K562 (cell line): ENCODE data around the gene GLOD4. TPM values are rescaled to one million over a fixed set of nuclear protein-coding genes. Genes with fewer than 3 reads are reported as not detected.

Experiments used
- ATAC-seq: fragments of 200-7000 bp; cut with Tn5 transposase; 3 replicates; pipeline ENCODE4 v1.9.1; 2020; ENCODE audit warnings: moderate library complexity
- BruUV-seq: library from RNA; stranded (reverse); fragments of 400-500 nt; replicated peaks from 2 replicates; lab custom pipeline; 2021; lab: Mats Ljungman, UMichigan
- CTCF ChIA-PET: fragments of 300-600 bp; formaldehyde crosslinking; extraction: SDS; loops from one replicate; lab custom pipeline; 2021; ENCODE audit warnings: low intra/inter-chr PET ratio; lab: Yijun Ruan, JAX
- POLR2A ChIA-PET: fragments of 300-600, 350-650 bp; sonication (Branson Sonifier 250); formaldehyde crosslinking; extraction: SDS; loops from one replicate; lab custom pipeline; 2021; ENCODE audit warnings: antibody characterized with exemption, inconsistent platforms; lab: Yijun Ruan, JAX
- DNase-seq, 4 experiments: peaks; one replicate each; pipeline versions ENCODE4 v3.0.0 to v3.0.0-alpha.2; 2011 to 2018; ENCODE audit warnings: low spot score in 3 of 4, mixed read lengths in 3 of 4; ENCODE audit errors: extremely low read depth in 1 of 4
- FAIRE-seq: peaks from 2 replicates; lab custom pipeline; 2011; peaks lifted over from hg19 to GRCh38; lab: Jason Lieb, UNC
- H2AFZ ChIP-seq: 2 replicates; pipeline ENCODE4 v1.6.0; 2011; ENCODE audit warnings: low read depth, low read length, control low read depth, inconsistent platforms
- H3K27ac ChIP-seq: fragments of 200-600 bp; 3 replicates; pipeline ENCODE4 v1.8.0; 2011; ENCODE audit warnings: low read depth, mild to moderate bottlenecking, control low read depth, inconsistent platforms, low read length, moderate library complexity, mixed read lengths; ENCODE audit errors: extremely low read depth
- H3K27me3 ChIP-seq, 2 experiments: fragments of 300-600 bp in 1 of 2; 2 replicates in 1 of 2; 3 replicates in 1 of 2; pipeline versions ENCODE4 v1.6.0 to v1.8.0; 2011; ENCODE audit warnings: inconsistent platforms in 2 of 2, low read length in 2 of 2, mild to moderate bottlenecking in 1 of 2, mixed read lengths in 1 of 2, moderate library complexity in 1 of 2; ENCODE audit not compliant: control insufficient read depth in 2 of 2, insufficient read depth in 2 of 2
- H3K36me3 ChIP-seq: fragments of 300-600 bp; 3 replicates; pipeline ENCODE4 v1.8.0; 2011; ENCODE audit warnings: mild to moderate bottlenecking, low read length, inconsistent platforms; ENCODE audit not compliant: control insufficient read depth, insufficient read depth
- H3K4me1 ChIP-seq, 2 experiments: fragments of 200-600 bp in 1 of 2; replicated peaks in 1 of 2; 2 replicates in 1 of 2; 3 replicates in 1 of 2; pipeline versions ENCODE4 v1.5.1 to v1.8.0; 2011; ENCODE audit warnings: inconsistent platforms in 2 of 2, low read length in 2 of 2, mild to moderate bottlenecking in 1 of 2, mixed read lengths in 1 of 2, moderate library complexity in 1 of 2; ENCODE audit not compliant: control insufficient read depth in 2 of 2, insufficient read depth in 2 of 2
- H3K4me2 ChIP-seq: 2 replicates; pipeline ENCODE4 v1.6.1; 2011; ENCODE audit warnings: low read length, control low read depth, inconsistent platforms, mixed read lengths; ENCODE audit not compliant: insufficient read depth
- H3K4me3 ChIP-seq: fragments of 200-600 bp; sonication (generic), shearing (Covaris generic); 2 replicates; pipeline ENCODE4 v1.5.1; 2016; ENCODE audit warnings: control low read depth, inconsistent platforms
- H3K79me2 ChIP-seq: fragments of 200-600 bp; 3 replicates; pipeline ENCODE4 v1.8.0; 2011; ENCODE audit warnings: low read length, inconsistent platforms; ENCODE audit not compliant: control insufficient read depth, insufficient read depth
- H3K9ac ChIP-seq, 2 experiments: 2 replicates each; pipeline versions ENCODE4 v1.6.0 to v1.6.1; 2011; ENCODE audit warnings: low read depth in 2 of 2, low read length in 2 of 2, control low read depth in 1 of 2, inconsistent platforms in 1 of 2, mild to moderate bottlenecking in 1 of 2, mixed read lengths in 1 of 2; ENCODE audit not compliant: insufficient read depth in 1 of 2
- H3K9me1 ChIP-seq: one replicate; pipeline ENCODE4 v1.6.0; 2011; ENCODE audit warnings: inconsistent platforms, mild to moderate bottlenecking, low read length, moderate library complexity; ENCODE audit not compliant: control insufficient read depth, insufficient read depth
- H3K9me3 ChIP-seq: replicated peaks from 2 replicates; pipeline ENCODE4 v1.5.1; 2011; ENCODE audit warnings: low read depth, low read length, inconsistent platforms; ENCODE audit not compliant: control insufficient read depth, insufficient read depth
- H4K20me1 ChIP-seq: replicated peaks from 2 replicates; pipeline ENCODE4 v1.6.1; 2011; ENCODE audit warnings: low read length, inconsistent platforms, mixed read lengths; ENCODE audit not compliant: control insufficient read depth, insufficient read depth
- DLX4 ChIP-seq: fragments of 250-450 bp; sonication (Bioruptor Pico); IDR thresholded peaks from 2 replicates; pipeline ENCODE4 v1.6.1; 2021; ENCODE audit warnings: mild to moderate bottlenecking
- E4F1 ChIP-seq: fragments of 250-450 bp; sonication (Bioruptor Pico); IDR thresholded peaks from 2 replicates; pipeline ENCODE4 v1.5.0; 2021; ENCODE audit warnings: mild to moderate bottlenecking, borderline replicate concordance
- ESRRB ChIP-seq: fragments of 250-450 bp; sonication (Bioruptor Pico); IDR thresholded peaks from 2 replicates; pipeline ENCODE4 v1.5.0; 2020; ENCODE audit warnings: mild to moderate bottlenecking, moderate library complexity, borderline replicate concordance
- EZH2 ChIP-seq: IDR thresholded peaks from 2 replicates; pipeline ENCODE4 v1.6.1; 2012; ENCODE audit warnings: low read depth, mild to moderate bottlenecking, inconsistent platforms, low read length, borderline replicate concordance
- HDAC8 ChIP-seq: fragments of 450-650 bp; IDR thresholded peaks from 2 replicates; pipeline ENCODE4 v1.6.1; 2016; ENCODE audit warnings: mild to moderate bottlenecking, missing genetic modification characterization, moderate library complexity, missing compliant biosample characterization
- NR3C1 ChIP-seq: sonication (generic); formaldehyde crosslinking; IDR thresholded peaks from 2 replicates; pipeline ENCODE4 v1.8.1; 2022; ENCODE audit warnings: missing genetic modification reagents
- RBM34 ChIP-seq: fragments of 200-400 bp; formaldehyde crosslinking; IDR thresholded peaks from 2 replicates; pipeline ENCODE4 v1.6.1; 2018; ENCODE audit warnings: low read length, borderline replicate concordance; ENCODE audit not compliant: insufficient read depth
- SRSF1 ChIP-seq: fragments of 200-400 bp; formaldehyde crosslinking; IDR thresholded peaks from 2 replicates; pipeline ENCODE4 v1.6.1; 2017; ENCODE audit warnings: mild to moderate bottlenecking, low read depth, low read length, moderate library complexity
- TCFL5 ChIP-seq: fragments of 250-450 bp; sonication (Bioruptor Pico); conservative IDR thresholded peaks from 2 replicates; pipeline ENCODE4 v1.6.1; 2021; ENCODE audit warnings: mild to moderate bottlenecking, moderate library complexity, matching md5 sums
- TEAD1 ChIP-seq, 2 experiments: fragments of 450-650 bp in 1 of 2; sonication (generic) in 1 of 2; formaldehyde crosslinking; IDR thresholded peaks; 2 replicates each; pipeline versions ENCODE4 v1.4.0 to v1.8.0; 2020 to 2022; ENCODE audit warnings: mild to moderate bottlenecking in 2 of 2, missing genetic modification reagents in 1 of 2
- THRAP3 ChIP-seq: fragments of 450-650 bp; IDR thresholded peaks from 2 replicates; pipeline ENCODE4 v1.6.1; 2016; ENCODE audit warnings: mild to moderate bottlenecking, inconsistent platforms, borderline replicate concordance
- WHSC1 ChIP-seq: IDR thresholded peaks from one replicate; pipeline ENCODE4 v1.6.1; 2012; ENCODE audit warnings: low read length, control low read depth, inconsistent platforms
- ZKSCAN8 ChIP-seq: fragments of 200-800 bp; sonication (Bioruptor generic); IDR thresholded peaks from 2 replicates; pipeline ENCODE4 v1.6.1; 2016; ENCODE audit warnings: missing genetic modification characterization, missing compliant biosample characterization
- ZNF146 ChIP-seq: IDR thresholded peaks from one replicate; pipeline ENCODE4 v1.6.1; 2018; ENCODE audit warnings: missing compliant biosample characterization; ENCODE audit not compliant: unreplicated experiment
- ZNF324 ChIP-seq: fragments of 250-450 bp; sonication (Bioruptor Pico); IDR thresholded peaks from 2 replicates; pipeline ENCODE4 v1.4.0; 2020; ENCODE audit warnings: mild to moderate bottlenecking
- WGBS: fragments of 100-300 bp; shearing (Covaris generic); methylation state at CpG from one replicate; pipeline ENCODE4 v1.1.6; 2016; ENCODE audit warnings: low coverage, mixed read lengths; ENCODE audit not compliant: insufficient coverage; ENCODE audit errors: missing lambda C conversion rate; 5-methylcytosine and 5-hydroxymethylcytosine counted together
- in situ Hi-C: fragments of 300-500 bp; cut with MboI; formaldehyde crosslinking; loops from 4 replicates; pipeline ENCODE4 v1.15.0; 2018; ENCODE audit warnings: inconsistent platforms, mixed read lengths
- intact Hi-C: fragments of 100-400 bp; cut with micrococcal nuclease; formaldehyde crosslinking; loops from 2 replicates; pipeline ENCODE4 v1.14.2; 2022
- polyA plus RNA-seq, 8 experiments: library from polyadenylated mRNA; depleted of rRNA in 4 of 8; stranded (reverse) in 5 of 8; unstranded in 3 of 8; fragments of >200 nt; fragmentation: Nextera tagmentation in 2 of 8; fragmentation: Illumina TruSeq in 1 of 8; extraction: Ambion mirVana in 2 of 8; extraction: Trizol in 1 of 8; gene quantifications; 2 replicates each; pipeline versions ENCODE4 v1.2.1 to v1.2.3, GENCODE V29; 2011 to 2014; ENCODE audit warnings: inconsistent platforms in 1 of 8, missing spikeins in 1 of 8
- total RNA-seq, 7 experiments: library from RNA; depleted of rRNA in 6 of 7; stranded (reverse); fragments of >200 nt in 6 of 7; fragmentation: Illumina TruSeq in 2 of 7; extraction: Trizol in 2 of 7; gene quantifications; 2 replicates each; pipeline versions ENCODE4 v1.2.1 to v1.2.3, GENCODE V29; 2011 to 2021; ENCODE audit warnings: low replicate concordance in 1 of 7

GLOD4 gene
- total and polyA plus RNA-seq, 9 of the 15 experiments (the other 6 are each of a cell fraction or from before 2014, with no cell fraction given): 52.0 to 109 (median 64.9) TPM

GRCh38 chr17:801660-802059, 19.6 kb upstream of the GLOD4 start:
- Histone ChIP-seq H3K9me1 (no peaks in the 10 kb centered on the region), H3K4me1 (peaks cover 0 to 4% of the 10 kb centered on the region in 2 experiments; a peak in 2 of 5 replicates), H3K79me2 (no peaks in the 10 kb centered on the region), H3K27ac (no peak overlapping the region), H3K9me3 (no peaks in the 10 kb centered on the region), H3K4me3 (no peak overlapping the region), H3K9ac (no peak overlapping the region), H3K27me3 (peaks cover 29 to 64% of the 10 kb centered on the region in 2 experiments), H4K20me1 (0 out of 2 replicates have a peak, but pooled peaks cover 4% of the 10 kb centered on the region), H3K36me3 (no peaks in the 10 kb centered on the region), H3K4me2 (no peak overlapping the region), H2AFZ (no peak overlapping the region)
- POLR2A ChIA-PET: interaction anchor here (0.6 kb wide), 1 partner anchor 32 kb away, joined by 3 read pairs; no protein-coding TSS in a partner anchor
- CTCF ChIA-PET: no interaction called here
- WGBS: 5% methylated on average over 6 of the region's 6 CpGs
- DNase-seq (no peak), ATAC-seq (no peak), FAIRE-seq (no peak)
- in situ Hi-C loops (no loop called here), intact Hi-C loops (no loop called here)
- no peak for TF ChIP-seq WHSC1
- no peak for TF ChIP-seq ZKSCAN8 (CRISPR knock-in tag)
- TF ChIP-seq ZNF324: no peak
- no peak for TF ChIP-seq E4F1 (CRISPR knock-in tag)
- no peak for TF ChIP-seq HDAC8 (tag)
- no peak for TF ChIP-seq DLX4 (CRISPR knock-in tag)
- no peak for TF ChIP-seq TCFL5
- no peak for TF ChIP-seq RBM34
- no peak for TF ChIP-seq TEAD1 (CRISPR knock-in tag; IDR thresholded peaks at IDR 0.05)
- no peak for TF ChIP-seq EZH2
- TF ChIP-seq ZNF146 (CRISPR knock-in tag): no peak
- no peak for TF ChIP-seq ESRRB (CRISPR knock-in tag)
- TF ChIP-seq SRSF1: no peak
- TF ChIP-seq NR3C1 (CRISPR knock-in tag): no peak
- no peak for TF ChIP-seq THRAP3
- no TSS peak for BruUV-seq
